Erythroblast (primary cell): Measurements from ENCODE around the gene BRD8.

ENCODE experiments used
- GATA1 ChIP-seq: IDR thresholded peaks from 2 replicates; pipeline ENCODE4 v1.6.1; 2011; ENCODE audit warnings: low read depth, mild to moderate bottlenecking, control low read depth, low read length, moderate library complexity
- POLR2A ChIP-seq: IDR thresholded peaks from 2 replicates; pipeline ENCODE4 v1.6.1; 2011; ENCODE audit warnings: mild to moderate bottlenecking, low read length

DNA sequence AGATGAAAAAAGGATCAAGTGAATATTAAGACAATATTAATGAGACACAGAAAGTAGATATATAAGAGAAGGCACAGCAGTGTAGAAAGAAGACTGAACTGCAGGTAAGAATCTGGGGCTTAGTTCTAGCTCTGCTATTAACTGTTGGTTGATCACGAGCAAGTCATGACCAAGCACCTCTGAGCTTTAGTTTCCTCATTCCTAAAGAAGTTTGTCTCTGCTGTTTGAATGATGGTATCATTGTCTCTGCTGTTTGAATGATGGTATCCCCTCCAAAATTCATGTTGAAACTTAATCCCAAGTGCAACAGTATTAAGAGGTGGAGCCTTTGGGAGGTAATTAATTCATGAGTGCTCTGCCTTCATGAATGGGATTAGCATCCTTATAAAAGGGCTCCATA lies 36.7 kb downstream of the BRD8 start:
- no peak for TF ChIP-seq POLR2A
- TF ChIP-seq GATA1, result no peak
